Measurements from ENCODE around the gene ADGRD1.

Gene ADGRD1

GRCh38 chr12:130956456-130957303, 3.0 kb downstream of the ADGRD1 start:
- H3K9ac ChIP-seq (ENCODE audit: low read depth, low read length) = no peak overlapping the region
- no peaks in the 10 kb centered on the region for H3K36me3 ChIP-seq (ENCODE audit: insufficient read depth, low read length)
- H3K4me1 ChIP-seq (ENCODE audit: control insufficient read depth, insufficient read depth, low read length) = no peaks in the 10 kb centered on the region
- H3K4me2 ChIP-seq (ENCODE audit: low read length) = no peak overlapping the region
- peaks cover 12% of the 10 kb centered on the region for H3K9me3 ChIP-seq (replicated peaks; ENCODE audit: low read length)
- H3K4me3 ChIP-seq (ENCODE audit: low read length) = no peak overlapping the region
- H3K27me3 ChIP-seq (ENCODE audit: control insufficient read depth, insufficient read depth, low read length) = no peaks in the 10 kb centered on the region

GRCh38 chr12:130957304-130957621, 3.6 kb downstream of the ADGRD1 start:
- Histone ChIP-seq H3K27me3 (ENCODE audit: control insufficient read depth, insufficient read depth, low read length) (no peaks in the 10 kb centered on the region), H3K9ac (ENCODE audit: low read depth, low read length) (no peak overlapping the region), H3K4me1 (ENCODE audit: control insufficient read depth, insufficient read depth, low read length) (no peaks in the 10 kb centered on the region), H3K36me3 (ENCODE audit: insufficient read depth, low read length) (no peaks in the 10 kb centered on the region), H3K9me3 (replicated peaks; ENCODE audit: low read length) (peaks cover 12% of the 10 kb centered on the region), H3K4me2 (ENCODE audit: low read length) (no peak overlapping the region), H3K4me3 (ENCODE audit: low read length) (no peak overlapping the region)

- Histone ChIP-seq H3K9me3 (replicated peaks; ENCODE audit: low read length) (peaks cover 12% of the 10 kb centered on the region), H3K4me1 (ENCODE audit: control insufficient read depth, insufficient read depth, low read length) (no peaks in the 10 kb centered on the region), H3K36me3 (ENCODE audit: insufficient read depth, low read length) (no peaks in the 10 kb centered on the region), H3K4me2 (ENCODE audit: low read length) (no peak overlapping the region), H3K4me3 (ENCODE audit: low read length) (no peak overlapping the region), H3K27me3 (ENCODE audit: control insufficient read depth, insufficient read depth, low read length) (no peaks in the 10 kb centered on the region), H3K9ac (ENCODE audit: low read depth, low read length) (no peak overlapping the region)
Observed at GRCh38 chr12:130958557-130959140, 4.9 kb downstream of the ADGRD1 start.

- Histone ChIP-seq H3K36me3 (ENCODE audit: insufficient read depth, low read length) (no peaks in the 10 kb centered on the region), H3K4me1 (ENCODE audit: control insufficient read depth, insufficient read depth, low read length) (no peaks in the 10 kb centered on the region), H3K4me3 (ENCODE audit: low read length) (no peak overlapping the region), H3K4me2 (ENCODE audit: low read length) (no peak overlapping the region), H3K9ac (ENCODE audit: low read depth, low read length) (no peak overlapping the region), H3K27me3 (ENCODE audit: control insufficient read depth, insufficient read depth, low read length) (no peaks in the 10 kb centered on the region), H3K9me3 (replicated peaks; ENCODE audit: low read length) (peaks cover 12% of the 10 kb centered on the region)
Observed at GRCh38 chr12:130959632-130960031, 5.9 kb downstream of the ADGRD1 start.

GRCh38 chr12:130960058-130960457, 6.4 kb downstream of the ADGRD1 start:
- Histone ChIP-seq H3K27me3 (ENCODE audit: control insufficient read depth, insufficient read depth, low read length) (no peaks in the 10 kb centered on the region), H3K4me2 (ENCODE audit: low read length) (no peak overlapping the region), H3K4me3 (ENCODE audit: low read length) (no peak overlapping the region), H3K9ac (ENCODE audit: low read depth, low read length) (no peak overlapping the region), H3K9me3 (replicated peaks; ENCODE audit: low read length) (peaks cover 12% of the 10 kb centered on the region), H3K36me3 (ENCODE audit: insufficient read depth, low read length) (no peaks in the 10 kb centered on the region), H3K4me1 (ENCODE audit: control insufficient read depth, insufficient read depth, low read length) (no peaks in the 10 kb centered on the region)

GRCh38 chr12:130960787-130961186, 7.1 kb downstream of the ADGRD1 start:
- Histone ChIP-seq H3K4me1 (ENCODE audit: control insufficient read depth, insufficient read depth, low read length) (no peaks in the 10 kb centered on the region), H3K4me2 (ENCODE audit: low read length) (no peak overlapping the region), H3K9ac (ENCODE audit: low read depth, low read length) (no peak overlapping the region), H3K36me3 (ENCODE audit: insufficient read depth, low read length) (no peaks in the 10 kb centered on the region), H3K27me3 (ENCODE audit: control insufficient read depth, insufficient read depth, low read length) (no peaks in the 10 kb centered on the region), H3K9me3 (replicated peaks; ENCODE audit: low read length) (peaks cover 12% of the 10 kb centered on the region), H3K4me3 (ENCODE audit: low read length) (no peak overlapping the region)

GRCh38 chr12:130961921-130962451, 8.3 kb downstream of the ADGRD1 start:
- Histone ChIP-seq H3K9me3 (replicated peaks; ENCODE audit: low read length) (peaks cover 10% of the 10 kb centered on the region), H3K9ac (ENCODE audit: low read depth, low read length) (no peak overlapping the region), H3K27me3 (ENCODE audit: control insufficient read depth, insufficient read depth, low read length) (no peaks in the 10 kb centered on the region), H3K4me3 (ENCODE audit: low read length) (no peak overlapping the region), H3K36me3 (ENCODE audit: insufficient read depth, low read length) (no peaks in the 10 kb centered on the region), H3K4me1 (ENCODE audit: control insufficient read depth, insufficient read depth, low read length) (no peaks in the 10 kb centered on the region), H3K4me2 (ENCODE audit: low read length) (no peak overlapping the region)

- Histone ChIP-seq H3K4me2 (ENCODE audit: low read length) (no peak overlapping the region), H3K36me3 (ENCODE audit: insufficient read depth, low read length) (no peaks in the 10 kb centered on the region), H3K9ac (ENCODE audit: low read depth, low read length) (no peak overlapping the region), H3K4me1 (ENCODE audit: control insufficient read depth, insufficient read depth, low read length) (no peaks in the 10 kb centered on the region), H3K27me3 (ENCODE audit: control insufficient read depth, insufficient read depth, low read length) (no peaks in the 10 kb centered on the region), H3K4me3 (ENCODE audit: low read length) (no peak overlapping the region), H3K9me3 (replicated peaks; ENCODE audit: low read length) (no peaks in the 10 kb centered on the region)
Observed at GRCh38 chr12:130965214-130965613, 11.5 kb downstream of the ADGRD1 start.

GRCh38 chr12:130965668-130966067, 12.0 kb downstream of the ADGRD1 start:
- no peak overlapping the region for H3K4me2 ChIP-seq (ENCODE audit: low read length)
- H3K27me3 ChIP-seq (ENCODE audit: control insufficient read depth, insufficient read depth, low read length) = no peaks in the 10 kb centered on the region
- no peaks in the 10 kb centered on the region for H3K9me3 ChIP-seq (replicated peaks; ENCODE audit: low read length)
- no peak overlapping the region for H3K4me3 ChIP-seq (ENCODE audit: low read length)
- no peaks in the 10 kb centered on the region for H3K4me1 ChIP-seq (ENCODE audit: control insufficient read depth, insufficient read depth, low read length)
- no peaks in the 10 kb centered on the region for H3K36me3 ChIP-seq (ENCODE audit: insufficient read depth, low read length)
- no peak overlapping the region for H3K9ac ChIP-seq (ENCODE audit: low read depth, low read length)

GRCh38 chr12:130966443-130967030, 12.8 kb downstream of the ADGRD1 start:
- Histone ChIP-seq H3K27me3 (ENCODE audit: control insufficient read depth, insufficient read depth, low read length) (no peaks in the 10 kb centered on the region), H3K9ac (ENCODE audit: low read depth, low read length) (no peak overlapping the region), H3K4me2 (ENCODE audit: low read length) (no peak overlapping the region), H3K9me3 (replicated peaks; ENCODE audit: low read length) (no peaks in the 10 kb centered on the region), H3K4me1 (ENCODE audit: control insufficient read depth, insufficient read depth, low read length) (no peaks in the 10 kb centered on the region), H3K4me3 (ENCODE audit: low read length) (no peak overlapping the region), H3K36me3 (ENCODE audit: insufficient read depth, low read length) (no peaks in the 10 kb centered on the region)

GRCh38 chr12:130967636-130968035, 13.9 kb downstream of the ADGRD1 start:
- Histone ChIP-seq H3K4me3 (ENCODE audit: low read length) (no peak overlapping the region), H3K4me1 (ENCODE audit: control insufficient read depth, insufficient read depth, low read length) (no peaks in the 10 kb centered on the region), H3K9ac (ENCODE audit: low read depth, low read length) (no peak overlapping the region), H3K27me3 (ENCODE audit: control insufficient read depth, insufficient read depth, low read length) (no peaks in the 10 kb centered on the region), H3K9me3 (replicated peaks; ENCODE audit: low read length) (no peaks in the 10 kb centered on the region), H3K4me2 (ENCODE audit: low read length) (no peak overlapping the region), H3K36me3 (ENCODE audit: insufficient read depth, low read length) (no peaks in the 10 kb centered on the region)

All from skeletal muscle satellite cell (primary cell).